NCI-H146 treated with DMSO at 0.1 percent for 48 hours (cell line): ENCODE data around the gene OTOG.

Experiments
- DNase-seq: peaks from one replicate; lab custom pipeline; 2025; ENCODE audit not compliant: unreplicated experiment; lab: John Stamatoyannopoulos, UW

OTOG gene

GRCh38 chr11:17581036-17581731, 34.1 kb downstream of the OTOG start:
- no peak for DNase-seq

DNA sequence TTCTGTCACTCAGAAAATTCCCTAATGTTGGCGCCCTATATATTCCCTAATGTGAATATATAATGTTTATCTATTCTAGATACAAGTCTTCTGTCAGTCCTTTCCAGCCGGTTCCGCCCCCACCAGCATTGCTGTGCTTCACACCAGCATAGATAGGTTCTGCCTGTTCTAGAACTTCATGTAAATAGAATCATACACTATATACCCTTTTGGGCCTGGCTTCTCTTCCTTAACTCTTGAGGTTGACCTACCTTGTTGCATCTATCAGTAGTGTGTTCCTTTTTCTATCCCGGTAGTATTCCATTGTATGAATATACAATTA, 34.6 kb downstream of the OTOG start:
- DNase-seq, result no peak

DNA sequence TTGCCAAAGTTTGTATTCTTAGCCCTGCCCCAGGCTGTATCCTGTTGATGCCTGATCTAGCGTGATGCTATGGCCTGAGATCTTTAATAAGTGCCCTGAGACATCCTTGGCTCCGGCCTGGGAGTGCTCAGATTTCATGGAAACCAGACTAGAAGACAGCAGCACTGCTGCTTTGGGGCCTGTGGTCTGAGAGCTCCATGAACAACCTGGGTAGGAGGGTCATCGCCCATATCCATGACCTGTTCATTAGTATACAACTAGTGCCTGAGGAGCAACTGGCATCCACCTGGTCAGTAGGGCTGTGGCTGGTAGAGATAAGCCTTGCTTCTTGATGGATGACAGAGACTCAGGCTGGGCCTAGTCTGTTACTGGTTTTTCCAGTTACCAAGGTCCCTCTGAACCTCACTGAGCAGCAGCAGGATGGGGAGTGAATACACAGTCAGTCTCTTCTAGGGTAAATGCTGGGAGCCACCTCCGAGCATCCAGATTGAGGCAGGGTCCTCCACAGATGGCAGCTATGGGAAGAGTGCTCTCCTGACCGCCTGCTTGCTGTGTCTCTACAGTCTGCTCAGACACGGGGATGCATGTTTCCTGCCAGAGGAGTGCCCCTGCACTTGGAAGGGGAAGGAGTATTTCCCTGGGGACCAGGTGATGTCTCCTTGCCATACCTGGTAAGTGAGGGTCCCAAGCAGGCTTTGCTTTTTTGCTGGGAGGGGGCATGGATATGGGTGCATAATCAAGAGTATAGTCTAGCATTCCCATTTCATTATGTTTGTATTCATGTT, 39.0 kb downstream of the OTOG start:
- no peak for DNase-seq

- DNase-seq, result no peak
Observed at GRCh38 chr11:17588166-17588565, 41.1 kb downstream of the OTOG start.

DNA sequence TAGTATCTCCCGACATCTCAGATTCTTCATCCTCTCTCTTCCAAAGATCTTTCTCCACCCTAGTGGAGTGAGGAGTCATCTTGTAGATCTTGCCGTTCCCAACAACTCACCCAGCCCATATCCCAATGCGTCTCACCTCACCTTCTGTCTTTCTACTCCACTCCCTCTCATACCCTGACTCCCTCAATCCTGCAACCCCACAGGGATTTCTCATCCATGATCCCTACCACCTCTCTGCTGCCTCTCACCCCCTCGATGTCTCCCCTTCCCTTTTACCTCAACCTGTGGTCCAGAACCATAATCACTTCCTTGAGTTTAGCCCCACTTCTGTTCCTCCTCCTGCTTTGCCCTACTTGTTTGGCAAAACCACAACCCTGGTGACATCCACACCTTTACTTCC, 41.7 kb downstream of the OTOG start:
- DNase-seq, result no peak

DNA sequence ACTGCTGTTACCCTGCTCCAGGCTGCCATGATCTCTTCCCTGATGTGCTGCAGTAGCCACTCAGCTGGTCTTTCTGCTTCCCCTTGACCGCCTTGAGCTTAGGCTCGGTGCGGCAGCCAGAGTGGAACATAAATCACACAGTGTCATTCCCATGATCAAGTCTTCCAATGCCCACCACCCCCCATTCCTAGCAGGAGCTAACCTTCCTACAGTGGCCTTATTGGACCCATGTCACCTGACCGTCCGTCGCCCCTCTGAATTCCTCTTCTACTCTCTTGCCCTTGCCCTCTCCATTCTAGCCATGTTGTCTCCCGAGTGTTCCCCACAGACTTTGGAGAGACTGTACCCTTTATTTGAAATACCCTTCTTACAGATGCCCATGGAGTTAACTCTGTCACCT, 43.4 kb downstream of the OTOG start:
- DNase-seq, result no peak

- no peak for DNase-seq
Observed at GRCh38 chr11:17591293-17591692, 44.2 kb downstream of the OTOG start.

- no peak for DNase-seq
Observed at GRCh38 chr11:17593466-17594245, 46.6 kb downstream of the OTOG start.

GRCh38 chr11:17594686-17595192, 47.7 kb downstream of the OTOG start:
- DNase-seq, result no peak

- no peak for DNase-seq
Observed at GRCh38 chr11:17595526-17596309, 48.7 kb downstream of the OTOG start.

GRCh38 chr11:17596310-17596669, 49.2 kb downstream of the OTOG start:
- DNase-seq, result no peak

DNA sequence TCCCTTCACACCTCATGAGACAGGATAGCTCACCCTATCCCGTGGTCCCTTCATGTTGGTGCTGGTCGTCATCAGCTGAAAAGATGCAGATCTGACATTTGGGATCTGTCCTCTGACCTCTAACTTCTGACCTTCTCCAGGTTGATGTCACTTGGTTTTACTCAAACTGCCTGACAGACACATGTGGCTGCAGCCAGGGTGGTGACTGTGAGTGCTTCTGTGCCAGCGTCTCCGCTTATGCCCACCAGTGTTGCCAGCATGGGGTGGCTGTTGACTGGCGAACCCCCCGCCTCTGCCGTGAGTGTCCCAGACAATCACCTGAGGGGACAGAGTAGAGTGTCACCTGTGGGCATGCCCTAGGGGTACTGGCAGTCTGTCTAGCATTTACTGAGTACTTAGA, 49.7 kb downstream of the OTOG start:
- DNase-seq, result no peak

DNA sequence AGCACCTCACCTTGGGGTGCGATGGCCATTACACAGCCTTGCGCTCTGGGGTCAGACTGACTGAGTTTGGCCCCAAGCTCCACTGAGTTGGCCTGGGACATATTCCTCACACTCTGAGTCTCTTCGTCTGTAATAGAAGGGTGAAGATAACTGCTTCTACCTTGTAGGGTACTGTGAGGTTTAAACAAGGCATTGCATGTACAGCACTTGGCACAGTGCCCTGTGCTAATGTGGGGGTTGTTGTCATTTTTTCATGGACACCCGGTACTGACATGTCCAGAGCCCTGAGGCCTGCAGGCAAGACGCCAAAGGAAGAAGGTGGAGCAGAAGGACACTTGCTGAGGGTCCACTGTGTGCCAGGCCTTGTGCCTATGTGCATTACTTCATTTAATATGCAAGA, 50.7 kb downstream of the OTOG start:
- DNase-seq, result no peak

DNA sequence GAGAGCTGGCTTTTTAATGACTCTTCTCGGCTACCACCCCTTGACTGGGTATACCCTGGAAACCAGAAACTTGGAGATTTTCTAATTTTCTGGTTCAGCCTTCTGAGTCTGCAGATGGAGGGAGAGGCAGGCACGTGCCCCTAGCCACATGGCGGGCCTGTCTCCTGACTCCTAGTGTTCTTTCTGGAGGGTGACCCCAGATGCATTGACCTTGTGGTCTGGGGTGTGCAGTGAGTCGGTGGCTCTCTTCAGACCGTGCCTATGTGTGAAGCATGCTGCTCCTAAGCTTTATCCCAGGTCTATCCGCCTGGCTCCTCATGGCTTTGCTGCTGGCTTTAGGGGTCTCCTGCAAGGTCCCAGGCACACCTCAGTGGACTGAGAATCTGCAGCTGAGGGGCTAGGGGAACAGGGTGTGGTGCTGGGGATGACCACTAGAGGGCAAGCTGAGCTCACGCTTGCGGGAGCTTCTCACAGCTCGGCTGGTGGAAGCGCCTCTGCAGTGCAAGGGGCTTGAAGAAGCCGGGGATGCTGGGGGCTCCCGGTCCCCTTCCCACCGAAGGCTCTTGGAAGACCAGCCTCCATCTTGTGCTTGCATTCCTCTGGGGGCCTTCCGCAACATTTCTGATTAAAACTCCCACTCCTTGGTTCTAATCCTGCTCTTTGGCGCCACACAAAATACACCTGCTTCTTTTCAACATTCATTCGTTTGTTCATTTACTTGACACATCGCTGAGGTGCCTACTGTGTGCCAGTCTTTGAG, 51.8 kb downstream of the OTOG start:
- peak; percentile 24 for DNase-seq

DNA sequence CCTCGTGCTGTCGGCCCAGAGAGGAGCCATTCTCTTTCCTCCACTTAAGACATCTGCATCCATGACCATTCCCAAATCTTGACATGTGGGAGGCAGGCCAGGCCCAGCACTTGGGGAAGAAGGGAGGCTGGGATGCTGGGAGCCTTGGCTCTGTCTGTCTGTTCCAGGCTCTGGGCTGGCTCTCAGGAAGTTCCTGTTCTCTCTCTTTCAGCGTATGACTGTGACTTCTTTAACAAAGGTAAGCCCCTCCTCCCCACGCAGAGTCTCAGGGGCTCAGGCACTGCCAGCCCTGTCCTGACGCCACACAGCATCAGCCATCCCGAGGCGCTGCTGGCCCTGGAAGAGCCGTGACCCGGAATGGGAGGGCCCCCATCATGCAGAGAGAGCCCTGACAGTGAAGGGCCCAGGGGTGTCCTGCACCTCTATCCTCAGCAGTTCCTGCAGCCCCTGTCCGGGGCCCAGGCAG, 52.4 kb downstream of the OTOG start:
- DNase-seq, result no peak

- DNase-seq, result no peak
Observed at GRCh38 chr11:17600316-17601255, 53.5 kb downstream of the OTOG start.

GRCh38 chr11:17601256-17601671, 54.2 kb downstream of the OTOG start:
- DNase-seq, result no peak

- no peak for DNase-seq
Observed at GRCh38 chr11:17601676-17602075, 54.6 kb downstream of the OTOG start.
